ENCODE results near the gene PIEZO2. TPM values are rescaled to one million over a fixed set of nuclear protein-coding genes. Genes with fewer than 3 reads are reported as not detected.

PIEZO2 gene
- total and polyA plus RNA-seq, 2 of the 8 experiments (the other 6 are each of a cell fraction or from before 2014, with no cell fraction given): 4.7 to 16.5 TPM

DNA sequence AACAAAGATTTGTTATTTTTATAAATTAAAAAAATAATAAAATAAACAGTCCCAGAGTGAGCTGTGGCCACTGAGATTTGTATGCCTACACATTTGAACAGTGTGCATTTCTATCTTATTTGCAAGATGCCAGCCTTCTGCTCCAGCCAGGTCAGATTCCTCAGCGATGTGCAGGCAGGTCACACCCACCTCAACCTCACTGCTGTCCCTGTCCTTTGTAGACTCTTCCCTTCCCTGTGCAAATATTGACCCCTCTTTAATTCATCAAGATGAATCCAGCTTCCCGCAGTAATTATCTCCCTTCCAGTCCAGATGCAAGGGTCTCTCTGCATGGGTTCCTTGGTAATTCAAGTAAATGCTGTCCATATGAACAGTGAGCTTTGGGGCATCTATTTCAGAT is 256.2 kb downstream of the PIEZO2 start:
- Histone ChIP-seq H2BK20ac (ENCODE audit: low read length) (no peak overlapping the region), H2AK5ac (ENCODE audit: low read depth, low read length) (no peak overlapping the region), H3K79me2 (ENCODE audit: control insufficient read depth in 1 of 2, insufficient read depth in 2 of 2, low read length in 2 of 2) (no peaks in the 10 kb centered on the region), H3K9me3 (ENCODE audit: insufficient read depth in 2 of 2, low read depth in 1 of 2, low read length in 1 of 2) (no peaks in the 10 kb centered on the region), H4K8ac (ENCODE audit: extremely low read depth, insufficient read depth, low read length) (no peak overlapping the region), H2BK5ac (ENCODE audit: low read depth, low read length) (no peak overlapping the region), H3K23ac (ENCODE audit: insufficient read length) (no peak overlapping the region), H3K4me1 (replicated peaks in 1 of 4; ENCODE audit: control insufficient read depth in 3 of 4, insufficient read depth in 4 of 4, low read length in 3 of 4) (no peaks in the 10 kb centered on the region), H4K5ac (ENCODE audit: insufficient read length, low read depth, low read length) (no peak overlapping the region), H3K4me3 (ENCODE audit: extremely low read depth in 1 of 4, insufficient read depth in 2 of 4, low read depth in 3 of 4, low read length in 4 of 4) (no peak overlapping the region), H3K4ac (replicated peaks; ENCODE audit: insufficient read length, low read depth, low read length) (no peak overlapping the region), H3K27me3 (replicated peaks in 1 of 4; ENCODE audit: control insufficient read depth in 3 of 4, extremely low read depth in 1 of 4, insufficient read depth in 3 of 4, low read length in 3 of 4) (no peaks in the 10 kb centered on the region), H3K36me3 (ENCODE audit: control insufficient read depth in 2 of 4, insufficient read depth in 4 of 4, low read length in 3 of 4) (no peaks in the 10 kb centered on the region), H3K79me1 (ENCODE audit: low read depth, low read length) (no peaks in the 10 kb centered on the region), H3K4me2 (ENCODE audit: insufficient read depth in 1 of 2, low read depth in 2 of 2, low read length in 2 of 2) (no peak overlapping the region), H3K27ac (ENCODE audit: low read depth, low read length) (no peak overlapping the region), H4K91ac (replicated peaks; ENCODE audit: insufficient read length, low read length) (no peak overlapping the region), H2BK12ac (ENCODE audit: low read depth, low read length) (no peak overlapping the region), H3K9ac (replicated peaks in 1 of 4; ENCODE audit: extremely low read depth in 1 of 4, low read depth in 3 of 4, low read length in 3 of 4) (no peak overlapping the region), H2BK120ac (replicated peaks; ENCODE audit: low read depth, low read length) (no peak overlapping the region), H3K23me2 (ENCODE audit: low read depth, low read length) (no peaks in the 10 kb centered on the region), H4K20me1 (replicated peaks in 1 of 2; ENCODE audit: control insufficient read depth in 1 of 2, insufficient read depth in 2 of 2, low read length in 2 of 2) (no peaks in the 10 kb centered on the region), H3K56ac (replicated peaks; ENCODE audit: insufficient read length, low read depth, low read length) (no peak overlapping the region), H2AFZ (ENCODE audit: low read length) (no peak overlapping the region), H3K14ac (ENCODE audit: insufficient read length) (no peak overlapping the region), H2BK15ac (ENCODE audit: low read length) (no peak overlapping the region), H3K18ac (ENCODE audit: extremely low read depth, low read length) (no peak overlapping the region)
- ChIA-PET POLR2A (ENCODE audit: partially characterized antibody) (no interaction called here), CTCF (ENCODE audit: partially characterized antibody) (interaction anchor here (0.9 kb wide), 1 partner anchor 268 kb away, joined by 3 read pairs; no protein-coding TSS in a partner anchor)
- TF ChIP-seq CHD1 (IDR thresholded peaks at IDR 0.05; ENCODE audit: low read depth, low read length) (no peak), TCF12 (IDR thresholded peaks at IDR 0.05; ENCODE audit: low read depth, low read length) (no peak), HDAC6 (IDR thresholded peaks at IDR 0.05; ENCODE audit: low read depth, low read length) (no peak), CHD2 (IDR thresholded peaks at IDR 0.05; ENCODE audit: low read length) (no peak), BRCA1 (IDR thresholded peaks at IDR 0.05; ENCODE audit: low read depth, low read length) (no peak), JUND (IDR thresholded peaks at IDR 0.05; ENCODE audit: low read length) (no peak), E2F6 (IDR thresholded peaks at IDR 0.05) (no peak)
- no peak for DNase-seq (ENCODE audit: low read depth in 1 of 2, low spot score in 2 of 2)
- no peak for FAIRE-seq
- 93% methylated on average over 2 of the region's 2 CpGs; no CpG with 5 or more reads in 1 of the 2 experiments for WGBS, 2 experiments (ENCODE audit: extremely low coverage in 1 of 2, insufficient coverage in 1 of 2, insufficient read length in 1 of 2, insufficient replicate concordance in 2 of 2, low coverage in 1 of 2, low lambda C conversion rate in 2 of 2, missing lambda C conversion rate in 1 of 2)
